ENCODE measurements around the gene TBC1D22A. TPM values are rescaled to one million over a fixed set of nuclear protein-coding genes. Genes with fewer than 3 reads are reported as not detected.

The TBC1D22A gene
- total and polyA plus RNA-seq, 2 donors from 2014 or later, result 24.6 to 39.4 TPM

- DNase-seq, result no peak
- FAIRE-seq, result no peak
- Histone ChIP-seq H3K4me3 (ENCODE audit: low read length in 3 of 3) (no peak overlapping the region), H3K4me1 (ENCODE audit: control insufficient read depth in 2 of 3, insufficient read depth in 2 of 3, low read depth in 1 of 3, low read length in 3 of 3) (peaks cover 0 to 6% (median 0%) of the 10 kb centered on the region in 3 donors), H3K27ac (ENCODE audit: low read depth in 2 of 2, low read length in 2 of 2) (no peak overlapping the region), H3K27me3 (ENCODE audit: control insufficient read depth, insufficient read depth, low read length) (no peaks in the 10 kb centered on the region), H3K9ac (ENCODE audit: low read length in 3 of 3) (no peak overlapping the region), H3K36me3 (ENCODE audit: control insufficient read depth in 2 of 3, insufficient read depth in 3 of 3, low read length in 3 of 3) (no peaks in the 10 kb centered on the region), H3K9me3 (ENCODE audit: control insufficient read depth in 2 of 3, insufficient read depth in 1 of 3, low read length in 3 of 3) (no peaks in the 10 kb centered on the region)
- TF ChIP-seq, protein P1, sequence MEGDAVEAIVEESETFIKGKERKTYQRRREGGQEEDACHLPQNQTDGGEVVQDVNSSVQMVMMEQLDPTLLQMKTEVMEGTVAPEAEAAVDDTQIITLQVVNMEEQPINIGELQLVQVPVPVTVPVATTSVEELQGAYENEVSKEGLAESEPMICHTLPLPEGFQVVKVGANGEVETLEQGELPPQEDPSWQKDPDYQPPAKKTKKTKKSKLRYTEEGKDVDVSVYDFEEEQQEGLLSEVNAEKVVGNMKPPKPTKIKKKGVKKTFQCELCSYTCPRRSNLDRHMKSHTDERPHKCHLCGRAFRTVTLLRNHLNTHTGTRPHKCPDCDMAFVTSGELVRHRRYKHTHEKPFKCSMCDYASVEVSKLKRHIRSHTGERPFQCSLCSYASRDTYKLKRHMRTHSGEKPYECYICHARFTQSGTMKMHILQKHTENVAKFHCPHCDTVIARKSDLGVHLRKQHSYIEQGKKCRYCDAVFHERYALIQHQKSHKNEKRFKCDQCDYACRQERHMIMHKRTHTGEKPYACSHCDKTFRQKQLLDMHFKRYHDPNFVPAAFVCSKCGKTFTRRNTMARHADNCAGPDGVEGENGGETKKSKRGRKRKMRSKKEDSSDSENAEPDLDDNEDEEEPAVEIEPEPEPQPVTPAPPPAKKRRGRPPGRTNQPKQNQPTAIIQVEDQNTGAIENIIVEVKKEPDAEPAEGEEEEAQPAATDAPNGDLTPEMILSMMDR (IDR thresholded peaks at IDR 0.05; ENCODE audit: borderline replicate concordance, extremely low read depth, insufficient read depth), result no peak
- intact Hi-C loops (cut with DNase I), result no loop called here
Observed at GRCh38 chr22:47086596-47087248, 324.3 kb downstream of the TBC1D22A start.

DNA sequence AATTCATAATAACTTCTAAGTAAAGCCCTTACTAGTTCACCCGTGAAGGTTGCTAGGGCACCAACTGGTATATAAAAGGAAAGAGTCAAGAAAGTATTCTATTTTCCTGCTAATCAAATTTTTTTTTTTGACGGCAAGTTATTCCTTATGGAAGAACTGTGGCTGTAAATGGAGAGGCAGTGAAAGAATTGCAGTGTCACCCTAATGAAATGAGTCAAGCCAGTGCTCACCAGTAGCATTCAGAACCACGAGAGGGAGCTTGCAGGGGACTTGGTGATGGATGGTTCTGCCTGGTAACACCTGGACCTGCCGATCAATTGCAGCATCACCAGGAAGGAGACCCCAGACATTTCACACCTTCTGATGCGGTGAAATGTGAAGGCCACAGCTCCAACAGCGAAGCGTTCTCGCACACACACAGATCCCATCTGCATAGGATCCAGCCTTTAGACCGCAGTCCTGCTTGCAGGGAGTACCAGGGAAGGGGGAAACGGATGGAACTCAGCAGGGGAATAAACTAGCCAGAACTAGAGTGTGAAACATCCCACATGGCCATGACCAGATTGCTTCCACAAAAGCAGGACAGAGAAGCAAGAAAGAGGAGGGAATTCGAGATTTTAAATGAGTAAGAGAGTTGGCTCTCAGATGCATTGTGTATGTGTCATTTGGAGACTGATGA lies 326.2 kb downstream of the TBC1D22A start:
- FAIRE-seq (no peak), DNase-seq (peak in 1 of 5 donors; percentile 60)

DNA sequence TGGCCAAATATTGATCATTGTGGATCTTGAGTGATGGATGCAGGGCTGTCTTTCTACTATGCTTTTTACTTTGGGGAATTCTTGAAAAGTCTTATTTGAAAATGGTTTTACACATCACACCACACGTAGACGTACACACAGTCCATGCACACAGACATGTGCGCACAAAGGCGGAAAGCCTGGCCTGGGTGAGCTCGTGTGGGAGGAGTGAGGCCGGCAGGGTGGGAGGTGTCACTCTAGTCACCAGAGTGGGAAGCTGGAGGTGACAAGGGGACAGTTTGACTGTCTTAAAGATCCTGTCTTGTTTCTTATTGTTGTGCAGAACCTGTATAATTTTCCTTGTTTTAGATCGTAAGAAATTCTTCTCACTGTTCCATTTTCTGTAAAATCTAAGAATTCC lies 326.9 kb downstream of the TBC1D22A start:
- no peaks in the 10 kb centered on the region for H3K9me3 ChIP-seq (ENCODE audit: control insufficient read depth in 2 of 3, insufficient read depth in 1 of 3, low read length in 3 of 3)
- intact Hi-C loops (cut with DNase I), result no loop called here
- TF ChIP-seq, protein P1 (IDR thresholded peaks at IDR 0.05; ENCODE audit: borderline replicate concordance, extremely low read depth, insufficient read depth), result no peak
- no peak for FAIRE-seq
- H3K9ac ChIP-seq (ENCODE audit: low read length in 3 of 3), result no peak overlapping the region
- H3K27me3 ChIP-seq (ENCODE audit: control insufficient read depth, insufficient read depth, low read length), result no peaks in the 10 kb centered on the region
- H3K27ac ChIP-seq (ENCODE audit: low read depth in 2 of 2, low read length in 2 of 2), result no peak overlapping the region
- H3K36me3 ChIP-seq (ENCODE audit: control insufficient read depth in 2 of 3, insufficient read depth in 3 of 3, low read length in 3 of 3), result no peaks in the 10 kb centered on the region
- H3K4me1 ChIP-seq (ENCODE audit: control insufficient read depth in 2 of 3, insufficient read depth in 2 of 3, low read depth in 1 of 3, low read length in 3 of 3), result peaks cover 0 to 6% (median 0%) of the 10 kb centered on the region in 3 donors
- DNase-seq, result no peak
- H3K4me3 ChIP-seq (ENCODE audit: low read length in 3 of 3), result no peak overlapping the region

More for the DNA sequence above, 326.2 kb downstream of the TBC1D22A start:
- H3K4me3 ChIP-seq (ENCODE audit: low read length in 3 of 3), result no peak overlapping the region
- H3K9ac ChIP-seq (ENCODE audit: low read length in 3 of 3), result no peak overlapping the region
- intact Hi-C loops (cut with DNase I), result no loop called here
- H3K4me1 ChIP-seq (ENCODE audit: control insufficient read depth in 2 of 3, insufficient read depth in 2 of 3, low read depth in 1 of 3, low read length in 3 of 3), result peaks cover 0 to 6% (median 0%) of the 10 kb centered on the region in 3 donors
- no peaks in the 10 kb centered on the region for H3K27me3 ChIP-seq (ENCODE audit: control insufficient read depth, insufficient read depth, low read length)
- H3K27ac ChIP-seq (ENCODE audit: low read depth in 2 of 2, low read length in 2 of 2), result no peak overlapping the region
- no peaks in the 10 kb centered on the region for H3K9me3 ChIP-seq (ENCODE audit: control insufficient read depth in 2 of 3, insufficient read depth in 1 of 3, low read length in 3 of 3)
- TF ChIP-seq, protein P1 (IDR thresholded peaks at IDR 0.05; ENCODE audit: borderline replicate concordance, extremely low read depth, insufficient read depth), result no peak
- H3K36me3 ChIP-seq (ENCODE audit: control insufficient read depth in 2 of 3, insufficient read depth in 3 of 3, low read length in 3 of 3), result no peaks in the 10 kb centered on the region
